Uterus (tissue), 4 donors: ENCODE results near the gene PIR. TPM values are rescaled to one million over a fixed set of nuclear protein-coding genes. Genes with fewer than 3 reads are reported as not detected.

Experiments
- DNase-seq, 2 donors: peaks; one replicate each; pipeline ENCODE4 v3.0.0-alpha.2; 2019 to 2020
- H3K27ac ChIP-seq, 2 donors: fragments of 200-600 bp; sonication (generic); 1 replicate in 1 of 2; 2 replicates in 1 of 2; pipeline ENCODE4 v1.5.1; 2016 to 2018
- H3K27me3 ChIP-seq, 2 donors: fragments of 200-600 bp; sonication (generic); one replicate each; pipeline ENCODE4 v1.5.1; 2018 to 2019; ENCODE audit warnings: control low read depth in 1 of 2
- H3K36me3 ChIP-seq, 2 donors: fragments of 200-600 bp; sonication (generic); one replicate each; pipeline ENCODE4 v1.5.1; 2019; ENCODE audit warnings: control low read depth in 1 of 2
- H3K4me1 ChIP-seq, 2 donors: fragments of 200-600 bp; sonication (generic); one replicate each; pipeline ENCODE4 v1.5.1; 2018 to 2019; ENCODE audit warnings: control low read depth in 1 of 2
- H3K4me3 ChIP-seq, 2 donors: fragments of 200-600 bp; sonication (generic); 1 replicate in 1 of 2; 2 replicates in 1 of 2; pipeline ENCODE4 v1.5.1; 2018 to 2019; ENCODE audit warnings: mild to moderate bottlenecking in 1 of 2
- H3K9me3 ChIP-seq, 2 donors: fragments of 200-600 bp; sonication (generic); one replicate each; pipeline ENCODE4 v1.5.1; 2019; ENCODE audit warnings: control low read depth in 1 of 2
- CTCF ChIP-seq, 4 experiments: fragments of 200-600 bp in 2 of 4; fragments of 450-650 bp in 2 of 4; sonication (generic) in 2 of 4; IDR thresholded peaks; one replicate each; pipeline ENCODE4 v1.5.1; 2016 to 2019; ENCODE audit warnings: antibody characterized with exemption in 4 of 4, mild to moderate bottlenecking in 2 of 4, moderate library complexity in 1 of 4
- POLR2A ChIP-seq, 2 donors: fragments of 450-650 bp; IDR thresholded peaks; one replicate each; pipeline ENCODE4 v1.6.1; 2016; ENCODE audit warnings: antibody characterized with exemption in 2 of 2, mild to moderate bottlenecking in 1 of 2, moderate library complexity in 1 of 2
- intact Hi-C: fragments of 100-400 bp; cut with DNase I; formaldehyde crosslinking; loops from one replicate; pipeline ENCODE4 v1.15.1; 2023; ENCODE audit warnings: low total_unique reads
- total RNA-seq, 4 donors: library from RNA; depleted of rRNA in 3 of 4; stranded (reverse); fragments of >200 nt in 3 of 4; gene quantifications; one replicate each; pipeline versions ENCODE4 v1.1.0 to v1.2.4, GENCODE V29; 2014 to 2023
- donor health status: DM: yes; HTN: yes; CAD: no.

Gene PIR
- total RNA-seq, 4 donors from 2014 or later, result 2.9 to 16.1 (median 12.3) TPM

GRCh38 chrX:15350329-15350996 is 142.7 kb downstream of the PIR start:
- H3K27ac ChIP-seq, result peak overlapping the region in 1 of 2 donors; percentile 15
- intact Hi-C loops, result no loop called here
- no peaks in the 10 kb centered on the region for H3K36me3 ChIP-seq
- no peak overlapping the region for H3K4me3 ChIP-seq
- no peak for DNase-seq
- no peaks in the 10 kb centered on the region for H3K9me3 ChIP-seq
- TF ChIP-seq POLR2A (IDR thresholded peaks at IDR 0.05) (no peak), CTCF (IDR thresholded peaks at IDR 0.05) (no peak)
- no peaks in the 10 kb centered on the region for H3K27me3 ChIP-seq
- no peaks in the 10 kb centered on the region for H3K4me1 ChIP-seq

GRCh38 chrX:15349046-15349445 is 144.1 kb downstream of the PIR start:
- no peaks in the 10 kb centered on the region for H3K4me1 ChIP-seq
- no peak overlapping the region for H3K4me3 ChIP-seq
- H3K27ac ChIP-seq, result no peak overlapping the region
- TF ChIP-seq CTCF (IDR thresholded peaks at IDR 0.05) (peak; percentile 45 to 66 (median 55)), POLR2A (IDR thresholded peaks at IDR 0.05) (no peak)
- DNase-seq, result peak in 1 of 2 donors; percentile 52
- no peaks in the 10 kb centered on the region for H3K9me3 ChIP-seq
- H3K27me3 ChIP-seq, result no peaks in the 10 kb centered on the region
- H3K36me3 ChIP-seq, result no peaks in the 10 kb centered on the region
- intact Hi-C loops, result loop anchor here (10.0 kb wide), 1 partner anchor 116 kb away; no protein-coding TSS in a partner anchor

- intact Hi-C loops, result loop anchor here (10.0 kb wide), 1 partner anchor 119 kb away; no protein-coding TSS in a partner anchor
Observed at GRCh38 chrX:15345976-15346375, 147.2 kb downstream of the PIR start.

GRCh38 chrX:15344106-15344505 is 149.0 kb downstream of the PIR start:
- H3K27ac ChIP-seq, result no peak overlapping the region
- no peak for TF ChIP-seq POLR2A (IDR thresholded peaks at IDR 0.05)
- no peak for TF ChIP-seq CTCF (IDR thresholded peaks at IDR 0.05)
- intact Hi-C loops, result loop anchor here (10.0 kb wide), 1 partner anchor 121 kb away; no protein-coding TSS in a partner anchor
- no peaks in the 10 kb centered on the region for H3K27me3 ChIP-seq
- DNase-seq, result no peak
- H3K4me1 ChIP-seq, result no peaks in the 10 kb centered on the region
- no peaks in the 10 kb centered on the region for H3K36me3 ChIP-seq
- H3K4me3 ChIP-seq, result no peak overlapping the region
- H3K9me3 ChIP-seq, result no peaks in the 10 kb centered on the region

More at GRCh38 chrX:15345976-15346375, 147.2 kb downstream of the PIR start:
- no peaks in the 10 kb centered on the region for H3K27me3 ChIP-seq
- H3K27ac ChIP-seq, result no peak overlapping the region
- H3K36me3 ChIP-seq, result no peaks in the 10 kb centered on the region
- no peaks in the 10 kb centered on the region for H3K4me1 ChIP-seq
- TF ChIP-seq POLR2A (IDR thresholded peaks at IDR 0.05) (no peak), CTCF (IDR thresholded peaks at IDR 0.05) (no peak)
- no peak for DNase-seq
- H3K4me3 ChIP-seq, result no peak overlapping the region
- no peaks in the 10 kb centered on the region for H3K9me3 ChIP-seq

- H3K36me3 ChIP-seq, result no peaks in the 10 kb centered on the region
- no peaks in the 10 kb centered on the region for H3K9me3 ChIP-seq
- no peaks in the 10 kb centered on the region for H3K4me1 ChIP-seq
- no peaks in the 10 kb centered on the region for H3K27me3 ChIP-seq
- TF ChIP-seq CTCF (IDR thresholded peaks at IDR 0.05) (no peak), POLR2A (IDR thresholded peaks at IDR 0.05) (no peak)
- no peak for DNase-seq
- H3K27ac ChIP-seq, result no peak overlapping the region
- no peak overlapping the region for H3K4me3 ChIP-seq
- intact Hi-C loops, result loop anchor here (10.0 kb wide), 1 partner anchor 122 kb away; no protein-coding TSS in a partner anchor
Observed at GRCh38 chrX:15343075-15343476, 150.1 kb downstream of the PIR start.
